GM19193 (cell line): ENCODE results near the gene LYSMD2.

ENCODE experiments used
- POLR2A ChIP-seq: IDR thresholded peaks from 4 replicates; pipeline ENCODE4 v1.6.1; 2011; ENCODE audit not compliant: insufficient read depth, insufficient read length; ENCODE audit errors: extremely low read depth

Gene LYSMD2

GRCh38 chr15:51737522-51738305, at the start of gene LYSMD2:
Gene LYSMD2, minus strand, starts transcription at chr15:51737655. Its CDS starts 33 bp downstream, at chr15:51737622.
- TF ChIP-seq POLR2A, result peak; percentile 54

- TF ChIP-seq POLR2A, result no peak
Measured at GRCh38 chr15:51783967-51784366, 46.5 kb upstream of the LYSMD2 start.

GRCh38 chr15:51782357-51782896, 45.0 kb upstream of the LYSMD2 start:
- no peak for TF ChIP-seq POLR2A

GRCh38 chr15:51781506-51781905, 44.1 kb upstream of the LYSMD2 start:
- no peak for TF ChIP-seq POLR2A

GRCh38 chr15:51780636-51781035, 43.2 kb upstream of the LYSMD2 start:
- no peak for TF ChIP-seq POLR2A

GRCh38 chr15:51776952-51777569, 39.6 kb upstream of the LYSMD2 start:
- TF ChIP-seq POLR2A, result no peak

- TF ChIP-seq POLR2A, result no peak
Measured at GRCh38 chr15:51775967-51776816, 38.7 kb upstream of the LYSMD2 start.

- TF ChIP-seq POLR2A, result no peak
Measured at GRCh38 chr15:51774916-51775315, 37.5 kb upstream of the LYSMD2 start.

GRCh38 chr15:51771773-51772172, 34.3 kb upstream of the LYSMD2 start:
- no peak for TF ChIP-seq POLR2A

- TF ChIP-seq POLR2A, result no peak
Measured at GRCh38 chr15:51770902-51771301, 33.4 kb upstream of the LYSMD2 start.

- no peak for TF ChIP-seq POLR2A
Measured at GRCh38 chr15:51768018-51768417, 30.6 kb upstream of the LYSMD2 start.

- no peak for TF ChIP-seq POLR2A
Measured at GRCh38 chr15:51766341-51766740, 28.9 kb upstream of the LYSMD2 start.

- no peak for TF ChIP-seq POLR2A
Measured at GRCh38 chr15:51765751-51766150, 28.3 kb upstream of the LYSMD2 start.

GRCh38 chr15:51760805-51761204, 23.4 kb upstream of the LYSMD2 start:
- no peak for TF ChIP-seq POLR2A

- no peak for TF ChIP-seq POLR2A
Measured at GRCh38 chr15:51759557-51760070, 22.2 kb upstream of the LYSMD2 start.

- TF ChIP-seq POLR2A, result no peak
Measured at GRCh38 chr15:51758645-51759044, 21.2 kb upstream of the LYSMD2 start.

- no peak for TF ChIP-seq POLR2A
Measured at GRCh38 chr15:51757450-51757849, 20.0 kb upstream of the LYSMD2 start.
